Measurements from ENCODE around the gene UGT1A6. TPM values are rescaled to one million over a fixed set of nuclear protein-coding genes. Genes with fewer than 3 reads are reported as not detected.

UGT1A6 gene
- total and polyA plus RNA-seq, 2 of the 4 experiments (the other 2 are of a cell fraction): not detected

DNA sequence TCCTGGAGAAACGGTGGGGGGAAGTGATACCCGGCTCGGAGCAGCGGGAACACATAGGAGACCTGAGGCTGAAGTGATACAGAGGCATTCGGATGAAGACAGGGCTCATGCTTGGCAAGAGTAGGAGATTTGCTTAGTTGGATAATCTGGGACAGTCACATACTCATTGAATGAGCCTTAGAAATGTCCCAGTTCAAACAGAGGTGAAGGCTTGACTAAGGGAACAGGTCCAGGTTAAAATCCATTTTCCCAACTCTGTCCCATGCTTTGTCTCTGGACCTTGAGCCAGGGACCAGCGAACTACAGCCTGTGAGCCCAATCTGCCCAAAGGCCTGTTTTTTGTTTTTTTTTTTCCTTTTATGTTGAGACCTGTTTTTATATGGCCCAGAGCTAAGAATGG is 1.3 kb downstream of the UGT1A6 start:
- no peak overlapping the region for H2AFZ ChIP-seq (replicated peaks; ENCODE audit: low read length, poor library complexity)
- ATAC-seq (ENCODE audit: low read depth) (no peak), DNase-seq (no peak)
- H3K4me3 ChIP-seq (ENCODE audit: insufficient read depth, low read depth, low read length): no peak overlapping the region
- no peak overlapping the region for H2BK5ac ChIP-seq (ENCODE audit: low read depth, low read length, poor library complexity, severe bottlenecking)
- no peaks in the 10 kb centered on the region for H3K36me3 ChIP-seq (ENCODE audit: control insufficient read depth, insufficient read depth, low read length)
- ChIA-PET CTCF (no interaction called here), POLR2A (ENCODE audit: unreplicated experiment) (no interaction called here)
- no peak overlapping the region for H2AK5ac ChIP-seq (ENCODE audit: low read depth, low read length)
- no peak overlapping the region for H3K27ac ChIP-seq (ENCODE audit: insufficient read depth, low read length)
- H3K56ac ChIP-seq (ENCODE audit: extremely low read depth, insufficient read depth, low read length): no peak overlapping the region
- no peak overlapping the region for H4K8ac ChIP-seq (ENCODE audit: low read depth in 2 of 2, low read length in 2 of 2)
- H2BK15ac ChIP-seq (ENCODE audit: low read depth, low read length): no peak overlapping the region
- H2BK120ac ChIP-seq (ENCODE audit: low read depth, low read length): no peak overlapping the region
- no peak overlapping the region for H3K4me2 ChIP-seq (ENCODE audit: low read depth, low read length)
- no peak overlapping the region for H3K23ac ChIP-seq (ENCODE audit: low read depth, low read length)
- BruUV-seq (replicated peaks): no TSS peak
- no peak overlapping the region for H3K14ac ChIP-seq (replicated peaks; ENCODE audit: low read depth, low read length)
- H4K20me1 ChIP-seq (ENCODE audit: insufficient read depth, low read length): no peaks in the 10 kb centered on the region
- H3K9me1 ChIP-seq (ENCODE audit: insufficient read depth, low read length): no peaks in the 10 kb centered on the region
- no peak overlapping the region for H2AK9ac ChIP-seq (replicated peaks; ENCODE audit: low read depth, low read length, poor library complexity)
- no peaks in the 10 kb centered on the region for H3K9me3 ChIP-seq (ENCODE audit: control insufficient read depth, insufficient read depth, low read length)
- TF ChIP-seq BHLHE40 (IDR thresholded peaks at IDR 0.05; ENCODE audit: low read depth, low read length): no peak
- TF ChIP-seq FOS (IDR thresholded peaks at IDR 0.05; ENCODE audit: low read depth, low read length): no peak
- TF ChIP-seq CEBPB (IDR thresholded peaks at IDR 0.05; ENCODE audit: low read depth, low read length): no peak
- no peak for TF ChIP-seq SMC3 (IDR thresholded peaks at IDR 0.05; ENCODE audit: low read depth, low read length)
- TF ChIP-seq MAFK (IDR thresholded peaks at IDR 0.05; ENCODE audit: low read depth, low read length): no peak
- TF ChIP-seq RCOR1 (IDR thresholded peaks at IDR 0.05; ENCODE audit: insufficient replicate concordance, low read length): no peak
- no peak for TF ChIP-seq RFX5 (IDR thresholded peaks at IDR 0.05; ENCODE audit: low read depth, low read length)
- no peak for TF ChIP-seq POLR2A (IDR thresholded peaks at IDR 0.05; ENCODE audit: low read depth, low read length)
- dilution Hi-C loops (cut with HindIII; ENCODE audit: low sequenced_read_pairs, unreplicated experiment): no loop called here
- H3K79me1 ChIP-seq (ENCODE audit: low read depth in 1 of 2, low read length in 2 of 2): no peaks in the 10 kb centered on the region
- H4K5ac ChIP-seq (ENCODE audit: low read depth, low read length): no peak overlapping the region
- whole genome bisulfite sequencing, 2 experiments (ENCODE audit: extremely low coverage in 2 of 2, insufficient read length in 1 of 2): 80% methylated on average over 1 of the region's 6 CpGs; no CpG with 5 or more reads in 1 of the 2 experiments
- no peak overlapping the region for H3K4ac ChIP-seq (ENCODE audit: low read depth, low read length)
- in situ Hi-C loops (cut with MboI; ENCODE audit: low sequenced_read_pairs): no loop called here
- no peaks in the 10 kb centered on the region for H3K4me1 ChIP-seq (ENCODE audit: control insufficient read depth, insufficient read depth, low read length)
- H2BK20ac ChIP-seq (ENCODE audit: low read depth, low read length): no peak overlapping the region
- intact Hi-C loops (cut with micrococcal nuclease): no loop called here
- no peak overlapping the region for H3K9ac ChIP-seq (ENCODE audit: low read depth, low read length)
- H4K91ac ChIP-seq (ENCODE audit: insufficient read depth, low read depth, low read length): no peak overlapping the region
- H3K27me3 ChIP-seq (ENCODE audit: control insufficient read depth, insufficient read depth, low read length): peaks cover 2% of the 10 kb centered on the region
- no peak overlapping the region for H3K18ac ChIP-seq (ENCODE audit: low read depth, low read length)

Data from IMR-90 (cell line).